Ishikawa (cell line): ENCODE data around the gene ESR2.

Source experiments
- EP300 ChIP-seq: IDR thresholded peaks from 2 replicates; pipeline ENCODE4 v1.6.1; 2012; ENCODE audit warnings: borderline replicate concordance
- TAF1 ChIP-seq: IDR thresholded peaks from 2 replicates; pipeline ENCODE4 v1.6.1; 2012; ENCODE audit warnings: low read depth, mild to moderate bottlenecking
- ZBTB7A ChIP-seq: IDR thresholded peaks from 2 replicates; pipeline ENCODE4 v1.6.1; 2012; ENCODE audit warnings: low read depth
- TF ChIP-seq, protein P1 (sequence below): IDR thresholded peaks from 2 replicates; pipeline ENCODE4 v1.6.1; 2012

- TF ChIP-seq ZBTB7A: no peak
- TF ChIP-seq, protein P1, sequence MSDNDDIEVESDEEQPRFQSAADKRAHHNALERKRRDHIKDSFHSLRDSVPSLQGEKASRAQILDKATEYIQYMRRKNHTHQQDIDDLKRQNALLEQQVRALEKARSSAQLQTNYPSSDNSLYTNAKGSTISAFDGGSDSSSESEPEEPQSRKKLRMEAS: no peak
- no peak for TF ChIP-seq EP300
- TF ChIP-seq TAF1: no peak
Observed at GRCh38 chr14:64186231-64187129, 107.7 kb downstream of the ESR2 start.
